NB4 (cell line): ENCODE data around the gene ADAP1.
"Not testable (repeated sequence)": the region's sequence is repeated elsewhere in the genome, so short reads cannot be mapped to it uniquely, and the experiment has no call there.

Experiments
- DNase-seq: peaks from one replicate; pipeline ENCODE4 v3.0.0; 2010; ENCODE audit warnings: low read depth
- H3K4me3 ChIP-seq: one replicate; pipeline ENCODE4 v1.5.1; 2011; ENCODE audit warnings: mild to moderate bottlenecking, low read depth, low read length, moderate library complexity
- MYC ChIP-seq: IDR thresholded peaks from 2 replicates; pipeline ENCODE4 v1.6.1; 2011; ENCODE audit warnings: low read depth, low read length
- POLR2A ChIP-seq: IDR thresholded peaks from 2 replicates; pipeline ENCODE4 v1.6.1; 2011; ENCODE audit warnings: mild to moderate bottlenecking; ENCODE audit not compliant: insufficient read length; ENCODE audit errors: extremely low read depth
- TF ChIP-seq, protein P1 (sequence below): IDR thresholded peaks from 2 replicates; pipeline ENCODE4 v1.6.1; 2011; ENCODE audit warnings: low read depth, low read length
- TF ChIP-seq, protein P2 (sequence below): IDR thresholded peaks from one replicate; pipeline ENCODE4 v1.5.1; 2012; ENCODE audit warnings: low read depth, low read length

Gene ADAP1

DNA sequence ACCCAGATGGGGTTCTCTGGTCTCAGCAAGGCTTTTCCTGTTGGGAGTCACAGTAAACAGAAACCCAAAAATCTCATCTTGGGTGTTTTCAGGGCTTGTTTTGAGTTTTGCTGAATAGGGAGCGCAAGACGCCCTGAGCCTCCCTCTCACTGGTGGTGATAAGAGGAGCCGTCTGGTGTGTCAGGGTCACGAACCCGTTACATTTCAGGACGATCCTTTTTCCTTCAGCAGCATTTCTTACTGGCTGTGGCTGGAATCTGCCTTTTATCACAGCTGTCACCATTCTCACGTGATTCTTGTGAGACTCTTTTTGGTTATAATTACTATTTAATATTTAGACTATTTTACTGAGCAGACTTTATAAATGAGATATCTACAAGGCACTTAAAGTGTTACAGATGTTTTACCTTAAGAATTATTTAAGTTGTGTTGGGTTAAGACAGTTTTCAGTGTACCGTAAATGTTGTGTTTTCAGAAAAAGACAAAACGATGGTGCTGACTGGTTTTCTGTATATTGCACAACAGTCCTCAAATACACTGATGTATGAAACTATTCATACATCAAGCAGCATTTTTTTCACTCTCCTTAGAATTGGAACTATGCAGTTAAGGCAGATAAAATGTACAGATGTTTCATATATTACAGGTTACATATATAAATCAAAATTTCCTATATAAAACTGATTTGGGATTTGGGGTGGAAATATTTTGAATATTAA, 80.3 kb downstream of the ADAP1 start:
- TF ChIP-seq, protein P1, sequence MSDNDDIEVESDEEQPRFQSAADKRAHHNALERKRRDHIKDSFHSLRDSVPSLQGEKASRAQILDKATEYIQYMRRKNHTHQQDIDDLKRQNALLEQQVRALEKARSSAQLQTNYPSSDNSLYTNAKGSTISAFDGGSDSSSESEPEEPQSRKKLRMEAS, result no peak
- no peak for TF ChIP-seq MYC
- TF ChIP-seq POLR2A, result no peak
- TF ChIP-seq, protein P2, sequence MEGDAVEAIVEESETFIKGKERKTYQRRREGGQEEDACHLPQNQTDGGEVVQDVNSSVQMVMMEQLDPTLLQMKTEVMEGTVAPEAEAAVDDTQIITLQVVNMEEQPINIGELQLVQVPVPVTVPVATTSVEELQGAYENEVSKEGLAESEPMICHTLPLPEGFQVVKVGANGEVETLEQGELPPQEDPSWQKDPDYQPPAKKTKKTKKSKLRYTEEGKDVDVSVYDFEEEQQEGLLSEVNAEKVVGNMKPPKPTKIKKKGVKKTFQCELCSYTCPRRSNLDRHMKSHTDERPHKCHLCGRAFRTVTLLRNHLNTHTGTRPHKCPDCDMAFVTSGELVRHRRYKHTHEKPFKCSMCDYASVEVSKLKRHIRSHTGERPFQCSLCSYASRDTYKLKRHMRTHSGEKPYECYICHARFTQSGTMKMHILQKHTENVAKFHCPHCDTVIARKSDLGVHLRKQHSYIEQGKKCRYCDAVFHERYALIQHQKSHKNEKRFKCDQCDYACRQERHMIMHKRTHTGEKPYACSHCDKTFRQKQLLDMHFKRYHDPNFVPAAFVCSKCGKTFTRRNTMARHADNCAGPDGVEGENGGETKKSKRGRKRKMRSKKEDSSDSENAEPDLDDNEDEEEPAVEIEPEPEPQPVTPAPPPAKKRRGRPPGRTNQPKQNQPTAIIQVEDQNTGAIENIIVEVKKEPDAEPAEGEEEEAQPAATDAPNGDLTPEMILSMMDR, result no peak
- H3K4me3 ChIP-seq, result no peak overlapping the region

DNA sequence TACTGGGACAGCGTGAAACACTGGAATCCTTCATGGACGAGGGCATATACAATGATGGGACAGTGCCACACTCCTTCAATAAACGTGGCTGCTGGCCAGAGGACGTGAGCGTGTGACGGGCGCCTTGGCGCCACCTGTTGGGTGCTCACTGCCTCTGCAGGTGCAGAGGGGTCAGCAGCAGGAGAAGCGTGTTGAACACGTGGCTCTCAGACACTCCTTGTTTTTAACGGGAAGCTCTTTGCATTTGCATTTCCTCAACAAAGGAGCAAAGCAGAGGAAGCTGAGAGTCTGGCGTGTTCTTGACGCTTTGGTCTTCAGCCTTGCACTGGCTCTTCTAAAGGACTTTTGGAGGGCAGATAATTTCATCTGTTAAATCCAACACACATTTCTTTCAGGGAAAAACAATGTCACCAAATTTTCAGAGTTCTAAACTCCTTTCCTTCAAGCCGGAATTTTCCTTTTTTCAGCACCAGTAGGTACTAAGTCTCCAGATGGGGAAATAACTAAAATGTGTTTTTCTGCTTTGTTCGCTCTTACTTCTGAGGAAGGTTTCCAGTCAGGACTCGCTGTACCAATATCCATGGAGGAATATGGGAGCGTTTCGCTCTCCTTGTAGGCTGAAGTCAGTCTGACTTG, 81.0 kb downstream of the ADAP1 start:
- TF ChIP-seq, protein P1, result peak; percentile 100
- TF ChIP-seq POLR2A (no peak), MYC (peak; percentile 99)
- TF ChIP-seq, protein P2, result peak; percentile 92
- peak; percentile 91 for DNase-seq
- H3K4me3 ChIP-seq, result no peak overlapping the region

More for the DNA sequence above, 80.3 kb downstream of the ADAP1 start:
- no peak for DNase-seq

DNA sequence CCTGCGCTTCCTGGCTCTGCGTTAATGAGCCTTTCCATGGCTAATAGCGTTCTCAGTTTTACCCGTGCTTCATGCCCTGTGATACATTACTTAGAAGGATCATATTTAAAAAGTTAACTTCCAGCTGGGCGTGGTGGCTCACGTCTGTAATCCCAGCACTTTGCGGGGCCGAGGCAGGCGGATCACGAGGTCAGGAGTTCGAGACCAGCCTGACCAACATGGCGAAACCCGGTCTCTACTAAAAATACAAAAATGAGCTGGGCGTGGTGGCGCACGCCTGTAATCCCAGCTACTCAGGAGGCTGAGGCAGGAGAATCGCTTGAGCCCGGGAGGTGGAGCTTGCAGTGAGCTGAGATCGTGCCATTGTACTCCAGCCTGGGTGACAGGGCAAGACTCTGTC, 81.8 kb downstream of the ADAP1 start:
- not testable (repeated sequence) for DNase-seq, H3K4me3 ChIP-seq

DNA sequence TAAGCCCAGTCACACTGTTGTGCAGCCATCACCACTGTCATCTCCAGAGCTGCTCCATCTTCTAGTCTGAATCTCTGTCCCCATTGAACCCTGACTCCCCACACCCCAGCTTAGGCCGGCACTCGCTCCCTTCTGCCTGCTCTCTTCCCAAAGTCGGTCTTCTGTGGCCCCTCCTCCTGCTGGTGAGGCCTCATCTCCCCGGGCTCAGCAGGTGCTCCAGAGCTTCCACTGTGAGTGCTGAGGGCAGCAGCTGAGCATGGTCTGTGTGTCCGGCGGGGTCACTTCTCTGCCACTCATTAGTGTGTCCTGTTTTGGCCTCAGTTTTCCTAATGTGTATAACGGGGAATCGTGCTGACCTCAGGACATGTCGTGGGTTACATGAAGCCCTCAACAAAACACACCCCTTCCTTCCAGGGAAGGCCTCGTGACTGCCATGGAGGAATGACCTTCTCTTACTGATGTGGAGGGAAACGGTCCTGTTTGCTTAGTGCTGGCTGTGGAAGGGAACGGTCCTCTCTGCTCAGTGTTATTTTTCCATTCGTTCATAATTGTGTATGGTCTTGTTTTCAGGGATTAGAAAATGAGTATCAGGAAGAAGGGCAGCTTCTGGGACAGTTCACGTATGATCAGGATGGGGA, 82.5 kb downstream of the ADAP1 start:
- TF ChIP-seq, protein P2, result no peak
- TF ChIP-seq POLR2A (no peak), MYC (no peak)
- TF ChIP-seq, protein P1, result no peak
- DNase-seq, result no peak
- no peak overlapping the region for H3K4me3 ChIP-seq

DNA sequence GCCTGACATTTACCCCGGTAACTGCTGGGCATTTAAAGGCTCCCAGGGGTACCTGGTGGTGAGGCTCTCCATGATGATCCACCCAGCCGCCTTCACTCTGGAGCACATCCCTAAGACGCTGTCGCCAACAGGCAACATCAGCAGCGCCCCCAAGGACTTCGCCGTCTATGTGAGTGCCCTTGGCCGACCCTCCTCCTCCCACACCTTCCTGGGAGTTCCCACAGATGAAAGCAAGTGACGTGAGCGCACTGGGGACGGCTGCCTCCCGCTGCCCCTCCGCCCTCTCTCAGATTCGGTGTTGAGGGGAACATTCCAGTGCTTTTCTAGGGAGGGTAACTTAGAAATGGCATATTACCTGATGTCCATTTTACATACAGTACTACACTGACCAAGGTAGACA, 85.1 kb downstream of the ADAP1 start:
- no peak overlapping the region for H3K4me3 ChIP-seq
- DNase-seq, result no peak
- TF ChIP-seq, protein P1, result no peak
- TF ChIP-seq, protein P2, result no peak
- TF ChIP-seq MYC, result no peak
- TF ChIP-seq POLR2A, result no peak

DNA sequence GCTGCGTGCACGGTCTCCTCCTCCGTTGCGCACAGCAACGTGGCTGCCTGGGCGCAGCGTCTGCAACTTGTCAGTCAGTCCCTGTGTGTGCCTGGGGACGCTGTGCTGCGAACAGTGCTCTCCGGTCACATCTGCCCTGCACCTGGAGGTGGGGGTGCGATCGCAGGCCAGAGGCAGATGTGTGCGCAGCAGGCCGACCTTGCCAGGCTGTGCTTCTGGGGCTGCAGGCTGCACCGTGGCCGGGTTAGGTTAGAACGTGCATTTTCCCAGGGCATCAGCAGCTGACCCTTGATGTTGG, 86.3 kb downstream of the ADAP1 start:
- H3K4me3 ChIP-seq, result no peak overlapping the region
- DNase-seq, result no peak
- TF ChIP-seq, protein P2, result no peak
- TF ChIP-seq POLR2A, result no peak
- no peak for TF ChIP-seq MYC
- TF ChIP-seq, protein P1, result no peak
